GM19035 (cell line): ENCODE data around the gene STAM.

Experiments
- ATAC-seq: cut with Tn5 transposase; IDR thresholded peaks from one replicate; pipeline ENCODE4 v1.9.1; 2021; ENCODE audit not compliant: unreplicated experiment

Gene STAM

DNA sequence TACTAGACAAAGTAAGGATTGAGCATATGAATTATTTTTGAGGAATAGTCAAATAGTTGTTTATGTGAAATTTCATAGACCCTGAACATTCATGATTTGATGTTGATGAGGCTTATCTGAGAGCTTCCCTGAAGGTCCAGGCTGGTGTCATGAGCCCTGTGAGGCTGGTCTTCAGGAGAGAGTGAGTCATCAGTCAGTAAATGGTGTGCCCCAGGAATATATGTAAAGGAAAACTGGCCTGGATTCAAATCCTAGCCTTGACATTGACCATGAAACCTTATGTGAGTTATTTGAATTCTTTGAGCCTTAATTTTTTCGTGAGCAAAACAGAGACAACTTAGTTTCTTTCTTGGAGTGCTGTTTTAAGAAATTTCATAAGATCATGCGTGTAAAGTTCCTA is 114.2 kb downstream of the STAM start:
- ATAC-seq, result no peak

DNA sequence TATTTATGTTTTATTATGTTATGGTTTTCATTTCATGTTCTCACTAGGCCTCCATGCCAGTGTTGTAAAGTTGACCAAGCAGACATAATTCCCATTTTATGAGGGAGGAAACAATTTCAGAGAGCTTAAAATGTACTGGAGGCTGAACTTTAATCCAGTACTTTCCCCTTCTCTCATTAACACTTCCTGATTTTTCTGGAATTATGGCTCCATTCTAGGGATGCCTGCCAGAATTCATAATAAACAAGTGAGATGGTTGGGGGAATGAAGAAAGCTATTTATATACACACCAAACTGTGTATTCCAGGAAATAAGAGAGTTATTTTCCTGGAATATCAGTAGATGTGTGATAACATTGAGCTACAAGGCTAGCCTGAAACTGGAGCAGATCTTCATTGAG is 114.9 kb downstream of the STAM start:
- no peak for ATAC-seq

DNA sequence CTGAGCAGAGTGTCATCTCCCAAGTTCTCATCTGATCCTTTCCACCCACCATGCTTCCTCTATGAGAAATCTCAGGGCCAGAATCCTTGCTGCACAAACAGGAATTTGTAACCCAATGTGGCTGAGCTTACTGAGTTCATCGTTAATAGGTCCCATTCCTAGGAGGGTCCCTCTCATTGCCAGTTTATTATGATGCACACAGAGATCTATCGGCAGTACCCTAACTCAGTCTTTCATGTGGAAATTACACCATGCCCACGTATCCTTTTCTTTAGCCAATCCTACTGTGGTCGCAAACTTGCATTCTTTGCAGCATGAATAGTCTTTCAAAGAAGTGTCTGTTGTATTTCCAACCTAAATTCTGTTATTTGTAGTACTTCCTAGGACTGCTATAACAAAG is 120.2 kb downstream of the STAM start:
- no peak for ATAC-seq

DNA sequence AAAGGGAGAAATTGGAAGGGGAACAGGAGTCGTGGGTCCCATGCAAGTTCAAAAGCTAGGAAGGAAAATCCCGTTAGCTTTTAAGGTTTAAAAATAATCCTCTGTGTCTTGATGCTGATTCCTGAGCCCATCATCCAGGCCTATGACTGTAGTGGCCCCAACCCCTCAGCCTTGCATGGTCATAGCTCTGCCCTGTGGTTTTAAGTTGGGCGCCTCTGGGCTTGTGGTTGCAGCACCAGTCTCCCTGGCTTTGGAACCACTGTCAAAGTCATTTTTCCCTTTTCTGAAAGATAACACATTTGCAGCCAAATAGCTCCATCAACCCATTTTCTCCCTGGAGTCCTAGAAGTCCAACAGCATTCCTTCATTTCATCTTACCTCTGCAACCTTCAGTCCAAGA is 121.7 kb downstream of the STAM start:
- ATAC-seq, result no peak
